HuH-7 (cell line): ENCODE data around the gene SLC6A15.
A peak's percentile ranks its signal among the peaks of the same experiment; 100 is the strongest.

Source experiments
- DNase-seq: peaks from one replicate; pipeline ENCODE4 v3.0.0; 2011; ENCODE audit warnings: low spot score

SLC6A15 gene

GRCh38 chr12:84912198-84913128, at the start of gene SLC6A15:
Gene SLC6A15, minus strand, starts transcription at chr12:84912799. Its CDS starts 20,679 bp downstream, at chr12:84892120.
- peak; percentile 12 for DNase-seq

GRCh38 chr12:84960918-84961317, 48.3 kb upstream of the SLC6A15 start:
- no peak for DNase-seq

DNA sequence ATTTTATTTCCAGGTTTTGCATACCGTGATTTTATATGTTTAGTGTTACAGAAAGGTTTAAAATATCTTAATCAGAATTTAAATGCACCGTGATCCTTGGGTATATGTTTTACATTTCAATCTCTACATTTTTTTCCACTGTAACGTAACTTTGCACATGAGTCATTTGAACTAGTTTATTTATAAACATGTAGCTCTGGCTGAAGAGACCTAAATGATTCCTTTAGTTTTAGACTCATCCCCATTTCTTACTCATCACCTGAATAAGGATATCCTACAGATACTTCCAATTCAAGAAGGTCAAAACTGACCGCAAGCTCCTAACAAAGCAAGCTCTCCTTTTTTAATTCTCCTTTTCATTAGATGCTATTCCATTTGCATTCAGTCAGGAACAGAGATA, 42.7 kb upstream of the SLC6A15 start:
- no peak for DNase-seq

- DNase-seq = no peak
Observed at GRCh38 chr12:84954415-84954814, 41.8 kb upstream of the SLC6A15 start.

DNA sequence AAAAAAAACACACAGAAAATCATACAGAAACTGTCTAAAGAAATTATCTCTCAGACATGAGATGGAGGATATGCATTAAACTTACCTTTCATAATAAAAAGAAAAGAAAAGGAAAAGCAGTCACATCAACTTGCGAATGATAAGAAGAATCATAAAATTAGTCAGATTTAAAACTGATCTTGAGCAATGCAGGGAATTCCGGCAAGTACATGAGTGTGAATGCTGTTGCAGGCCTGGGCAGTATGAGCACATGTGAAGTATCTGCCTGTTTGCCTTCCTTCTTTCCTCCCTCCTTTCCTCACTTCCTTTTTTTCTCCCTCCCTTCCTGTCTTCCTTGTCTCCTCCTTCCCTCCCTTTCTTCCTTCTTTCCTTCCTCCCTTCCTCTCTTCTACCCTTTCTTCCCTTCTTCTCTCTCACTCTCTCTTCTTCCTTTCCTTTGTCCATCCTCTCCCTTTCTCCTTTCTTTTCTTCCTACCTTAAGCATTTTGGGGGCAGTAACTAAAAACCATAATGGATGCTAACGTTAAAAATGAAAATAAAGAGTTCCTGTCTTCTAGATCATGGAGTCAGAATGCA, 38.5 kb upstream of the SLC6A15 start:
- no peak for DNase-seq

DNA sequence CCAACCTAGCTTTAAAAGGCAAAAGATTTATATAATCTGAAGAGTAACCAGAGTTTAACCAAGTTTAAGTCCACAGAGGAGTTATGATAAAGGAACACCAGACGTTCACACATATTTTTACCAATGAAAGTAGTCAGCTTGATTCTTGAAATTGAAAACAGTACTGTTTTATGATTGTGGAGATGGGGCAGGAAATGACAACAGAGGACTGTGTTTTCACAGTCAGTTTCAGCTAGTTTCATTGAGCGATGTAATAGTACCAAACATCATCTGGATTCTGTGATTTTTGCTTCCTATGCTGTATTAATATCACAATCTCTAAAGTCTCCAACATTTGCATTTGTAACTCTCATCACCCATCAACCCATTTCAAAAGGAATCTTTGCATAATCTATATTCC, 34.2 kb upstream of the SLC6A15 start:
- DNase-seq = no peak

- DNase-seq = no peak
Observed at GRCh38 chr12:84937415-84937814, 24.8 kb upstream of the SLC6A15 start.

DNA sequence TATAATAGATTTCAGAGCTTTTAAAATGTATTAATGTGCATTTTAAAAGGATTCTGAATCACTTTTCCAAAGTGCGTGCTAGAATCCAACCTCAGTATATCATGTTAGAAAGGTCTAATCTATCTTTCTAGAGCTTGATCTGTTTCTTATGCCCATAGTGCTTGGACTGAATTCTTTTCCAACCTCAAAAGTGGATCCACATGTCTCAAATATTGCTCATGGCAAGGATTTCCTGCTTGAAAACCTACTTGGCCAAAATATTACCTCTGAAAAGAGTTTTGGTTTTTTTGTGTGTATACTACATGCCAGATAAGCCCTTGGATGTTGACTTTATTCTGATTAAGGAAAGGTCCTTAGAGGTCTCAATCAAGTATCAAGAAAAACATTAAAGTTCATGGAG, 16.9 kb upstream of the SLC6A15 start:
- DNase-seq = no peak

DNA sequence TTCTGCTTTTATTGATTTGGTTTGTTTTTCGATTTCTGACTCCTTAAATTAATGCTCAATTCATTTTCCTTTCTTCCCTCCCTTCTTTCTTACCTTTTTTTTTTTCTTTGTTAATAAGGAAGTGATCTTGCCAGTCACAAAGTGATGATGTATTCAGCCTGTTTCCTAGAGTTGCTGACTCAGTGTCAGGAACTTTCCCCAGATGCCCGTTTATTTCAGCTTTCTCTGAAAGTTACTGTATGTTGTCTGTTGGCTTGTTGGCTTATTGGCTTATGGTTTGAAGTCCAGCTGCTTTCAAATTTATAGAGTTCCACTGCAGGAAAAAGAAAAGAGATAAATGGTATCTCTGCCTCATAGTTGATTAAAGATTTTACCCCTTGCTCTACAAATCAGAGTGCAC, 12.4 kb upstream of the SLC6A15 start:
- DNase-seq = no peak

GRCh38 chr12:84922693-84923092, 10.1 kb upstream of the SLC6A15 start:
- no peak for DNase-seq

DNA sequence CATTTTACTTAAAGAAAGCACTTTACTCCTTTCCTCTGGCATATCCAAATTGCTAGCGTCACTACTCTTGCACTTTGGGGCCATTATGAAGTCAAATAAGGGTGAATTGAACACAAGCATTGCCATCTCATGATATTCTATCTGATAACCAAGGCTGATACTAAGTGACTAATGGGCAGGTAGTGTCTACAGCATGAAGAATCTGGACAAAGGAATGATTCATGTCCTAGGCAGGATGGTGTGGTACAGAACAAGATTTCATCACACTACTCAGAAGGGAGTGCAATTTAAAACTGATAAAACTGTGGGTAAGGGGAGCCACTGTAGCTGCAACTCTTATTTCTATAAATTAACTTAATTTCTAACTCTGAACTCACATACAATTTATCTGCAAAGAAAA, 7.7 kb upstream of the SLC6A15 start:
- DNase-seq = no peak

DNA sequence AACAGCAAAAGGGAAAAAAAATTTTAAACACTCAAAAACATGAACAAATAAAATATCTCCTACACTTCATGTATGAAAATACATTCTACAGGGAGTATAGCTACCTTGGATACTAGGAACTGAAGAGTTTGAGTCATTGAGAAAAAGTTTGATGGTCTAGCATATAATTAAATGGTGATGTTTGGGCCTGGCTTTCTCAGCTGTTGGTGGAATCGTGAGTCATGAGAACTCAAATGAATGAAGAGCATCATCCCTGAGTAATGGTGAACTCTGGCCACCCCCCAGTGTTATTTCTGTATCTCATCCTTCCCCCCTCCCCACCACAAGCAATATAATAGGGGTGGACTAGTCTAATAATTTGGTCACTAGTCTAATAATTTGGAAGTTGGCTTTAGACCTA, 6.7 kb upstream of the SLC6A15 start:
- no peak for DNase-seq

GRCh38 chr12:84913129-84913515, 523 bp upstream of the SLC6A15 start:
- peak; percentile 10 for DNase-seq

GRCh38 chr12:84911271-84912197, 1.1 kb downstream of the SLC6A15 start:
- peak; percentile 66 for DNase-seq

DNA sequence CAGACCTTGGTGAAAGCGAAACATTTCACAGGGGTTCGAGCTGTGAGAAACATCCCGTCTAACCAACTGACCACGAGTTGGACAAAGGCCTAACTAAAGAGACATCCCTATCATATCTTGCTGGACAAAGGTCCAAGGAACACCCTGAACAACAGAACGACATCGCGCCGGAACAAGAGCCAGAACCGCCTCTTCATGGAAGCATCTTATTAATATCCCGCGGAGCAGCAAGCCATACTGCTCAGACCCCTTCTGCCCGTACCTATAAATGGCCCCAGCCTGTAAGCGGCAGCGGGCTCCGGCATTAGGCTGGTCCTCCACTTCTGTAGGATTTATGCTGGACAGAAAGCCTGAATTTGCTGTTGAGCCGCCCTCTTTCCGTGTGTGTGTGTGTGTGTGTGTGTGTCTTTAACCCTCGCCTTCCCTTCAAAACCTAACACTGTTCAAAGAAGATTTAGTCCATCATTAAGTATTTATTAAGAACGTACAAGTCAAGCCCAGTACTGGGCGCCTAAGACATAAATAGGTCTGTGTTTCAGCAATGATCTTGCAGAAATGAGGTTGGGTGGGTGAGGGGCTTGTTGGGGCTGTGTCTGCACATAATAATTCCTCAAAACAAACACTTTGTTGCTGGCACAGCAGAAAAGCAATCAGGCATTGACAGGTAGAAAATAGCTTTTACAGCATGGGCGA, 1.9 kb downstream of the SLC6A15 start:
- peak; percentile 13 for DNase-seq

GRCh38 chr12:84904051-84904450, 8.5 kb downstream of the SLC6A15 start:
- DNase-seq = no peak

GRCh38 chr12:84891106-84891838, 21.3 kb downstream of the SLC6A15 start:
- no peak for DNase-seq

DNA sequence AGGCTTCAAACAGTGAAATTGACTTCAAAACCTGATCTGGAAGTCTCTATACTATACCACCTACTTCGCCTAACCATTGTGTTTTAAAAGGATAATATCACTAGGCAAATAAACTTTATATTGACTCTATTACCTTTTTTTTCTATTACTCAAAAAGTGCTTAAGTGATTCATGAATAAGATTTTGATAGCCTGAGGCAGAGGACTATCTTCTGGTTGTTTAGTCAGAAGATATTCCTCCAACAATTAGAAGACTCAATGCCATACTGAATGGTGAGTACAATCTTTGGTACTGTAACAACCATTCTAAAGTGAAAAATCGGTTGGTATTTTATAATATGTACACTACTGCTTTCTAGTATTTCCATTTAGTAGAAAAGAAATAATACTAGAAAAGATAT, 22.8 kb downstream of the SLC6A15 start:
- no peak for DNase-seq

DNA sequence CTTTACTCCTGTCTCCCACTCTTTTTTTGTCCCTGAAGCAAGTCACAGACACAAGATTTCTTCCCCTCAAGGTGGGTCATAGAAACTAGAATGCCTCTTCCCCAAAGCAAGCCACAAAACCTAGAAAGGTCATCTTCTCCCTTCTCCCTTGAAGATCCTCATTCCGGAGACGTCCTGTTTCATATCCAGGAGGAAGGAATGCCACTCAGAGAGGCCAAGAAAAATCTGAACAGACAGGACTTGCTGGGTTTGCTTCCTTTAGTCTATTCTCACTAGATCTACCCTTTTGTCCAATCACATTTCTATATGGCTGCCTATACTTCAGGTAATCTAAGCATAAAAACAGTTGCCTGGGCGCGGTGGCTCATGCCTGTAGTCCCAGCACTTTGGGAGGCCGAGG, 23.7 kb downstream of the SLC6A15 start:
- no peak for DNase-seq

- no peak for DNase-seq
Observed at GRCh38 chr12:84877340-84877739, 35.3 kb downstream of the SLC6A15 start.

DNA sequence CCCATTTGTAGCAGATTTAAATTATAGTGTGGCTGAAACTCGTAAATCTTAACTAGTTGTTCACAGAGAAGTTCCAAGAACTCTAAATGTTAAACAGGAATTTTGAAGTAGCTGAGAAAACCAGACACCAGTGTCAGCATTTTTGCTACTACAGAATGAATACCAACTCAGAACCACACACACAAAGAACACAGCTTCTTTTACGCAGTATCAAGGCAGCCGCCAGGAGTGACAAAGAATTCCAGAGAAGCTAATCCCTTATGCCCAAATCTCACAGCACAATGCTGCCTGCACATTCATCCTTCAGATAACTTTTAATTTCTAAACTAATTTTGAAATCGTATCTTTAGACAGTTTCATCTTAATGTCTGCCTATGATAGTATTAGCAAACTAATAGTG, 37.4 kb downstream of the SLC6A15 start:
- no peak for DNase-seq
